Activated naive CD4-positive, alpha-beta T cell treated with anti-CD3 and anti-CD28 coated beads, Interleukin-2, amount 50 U/mL, for 16 hours (primary cell): Measurements from ENCODE around the gene SRRM1.
"Not testable (repeated sequence)": the region's sequence is repeated elsewhere in the genome, so short reads cannot be mapped to it uniquely, and the experiment has no call there.

ENCODE experiments used
- DNase-seq: peaks from one replicate; pipeline ENCODE4 v3.0.0-alpha.2; 2020

The SRRM1 gene

GRCh38 chr1:24648919-24649318 is 5.8 kb downstream of the SRRM1 start:
- DNase-seq: no peak

GRCh38 chr1:24652382-24652781 is 9.3 kb downstream of the SRRM1 start:
- DNase-seq: no peak

- no peak for DNase-seq
Observed at GRCh38 chr1:24654010-24654409, 10.9 kb downstream of the SRRM1 start.

GRCh38 chr1:24656046-24656445 is 12.9 kb downstream of the SRRM1 start:
- DNase-seq: no peak

GRCh38 chr1:24657781-24658180 is 14.7 kb downstream of the SRRM1 start:
- DNase-seq: no peak

GRCh38 chr1:24659166-24659904 is 16.2 kb downstream of the SRRM1 start:
- DNase-seq: no peak

GRCh38 chr1:24659993-24660665 is 17.0 kb downstream of the SRRM1 start:
- no peak for DNase-seq

- DNase-seq: no peak
Observed at GRCh38 chr1:24664507-24665033, 21.5 kb downstream of the SRRM1 start.

GRCh38 chr1:24666794-24667193 is 23.7 kb downstream of the SRRM1 start:
- no peak for DNase-seq

GRCh38 chr1:24671372-24671771 is 28.3 kb downstream of the SRRM1 start:
- DNase-seq: not testable (repeated sequence)

GRCh38 chr1:24672686-24673085 is 29.6 kb downstream of the SRRM1 start:
- DNase-seq: not testable (repeated sequence)

GRCh38 chr1:24673341-24673740 is 30.2 kb downstream of the SRRM1 start:
- no peak for DNase-seq

- not testable (repeated sequence) for DNase-seq
Observed at GRCh38 chr1:24678421-24678820, 35.3 kb downstream of the SRRM1 start.

GRCh38 chr1:24679725-24680124 is 36.6 kb downstream of the SRRM1 start:
- no peak for DNase-seq

GRCh38 chr1:24683713-24684162 is 40.6 kb downstream of the SRRM1 start:
- DNase-seq: no peak

- no peak for DNase-seq
Observed at GRCh38 chr1:24688033-24688432, 44.9 kb downstream of the SRRM1 start.

GRCh38 chr1:24688621-24689195 is 45.6 kb downstream of the SRRM1 start:
- peak; percentile 59 for DNase-seq

- DNase-seq: no peak
Observed at GRCh38 chr1:24691051-24691450, 47.9 kb downstream of the SRRM1 start.

GRCh38 chr1:24692351-24692980 is 49.4 kb downstream of the SRRM1 start:
- DNase-seq: no peak

- no peak for DNase-seq
Observed at GRCh38 chr1:24693827-24694379, 50.8 kb downstream of the SRRM1 start.

- DNase-seq: no peak
Observed at GRCh38 chr1:24694380-24694843, 51.3 kb downstream of the SRRM1 start.

- DNase-seq: no peak
Observed at GRCh38 chr1:24695202-24695974, 52.3 kb downstream of the SRRM1 start.
